K562 (cell line): Measurements from ENCODE around the gene ASCC1. TPM values are rescaled to one million over a fixed set of nuclear protein-coding genes. Genes with fewer than 3 reads are reported as not detected.

Experiments
- ATAC-seq: fragments of 200-7000 bp; cut with Tn5 transposase; 3 replicates; pipeline ENCODE4 v1.9.1; 2020; ENCODE audit warnings: moderate library complexity
- BruUV-seq: library from RNA; stranded (reverse); fragments of 400-500 nt; replicated peaks from 2 replicates; lab custom pipeline; 2021; lab: Mats Ljungman, UMichigan
- CTCF ChIA-PET: fragments of 300-600 bp; formaldehyde crosslinking; extraction: SDS; loops from one replicate; lab custom pipeline; 2021; ENCODE audit warnings: low intra/inter-chr PET ratio; lab: Yijun Ruan, JAX
- POLR2A ChIA-PET: fragments of 300-600, 350-650 bp; sonication (Branson Sonifier 250); formaldehyde crosslinking; extraction: SDS; loops from one replicate; lab custom pipeline; 2021; ENCODE audit warnings: antibody characterized with exemption, inconsistent platforms; lab: Yijun Ruan, JAX
- DNase-seq, 4 experiments: peaks; one replicate each; pipeline versions ENCODE4 v3.0.0 to v3.0.0-alpha.2; 2011 to 2018; ENCODE audit warnings: low spot score in 3 of 4, mixed read lengths in 3 of 4; ENCODE audit errors: extremely low read depth in 1 of 4
- FAIRE-seq: peaks from 2 replicates; lab custom pipeline; 2011; peaks lifted over from hg19 to GRCh38; lab: Jason Lieb, UNC
- H2AFZ ChIP-seq: 2 replicates; pipeline ENCODE4 v1.6.0; 2011; ENCODE audit warnings: low read depth, low read length, control low read depth, inconsistent platforms
- H3K27ac ChIP-seq: fragments of 200-600 bp; 3 replicates; pipeline ENCODE4 v1.8.0; 2011; ENCODE audit warnings: low read depth, mild to moderate bottlenecking, control low read depth, inconsistent platforms, low read length, moderate library complexity, mixed read lengths; ENCODE audit errors: extremely low read depth
- H3K27me3 ChIP-seq, 2 experiments: fragments of 300-600 bp in 1 of 2; 2 replicates in 1 of 2; 3 replicates in 1 of 2; pipeline versions ENCODE4 v1.6.0 to v1.8.0; 2011; ENCODE audit warnings: inconsistent platforms in 2 of 2, low read length in 2 of 2, mild to moderate bottlenecking in 1 of 2, mixed read lengths in 1 of 2, moderate library complexity in 1 of 2; ENCODE audit not compliant: control insufficient read depth in 2 of 2, insufficient read depth in 2 of 2
- H3K36me3 ChIP-seq: fragments of 300-600 bp; 3 replicates; pipeline ENCODE4 v1.8.0; 2011; ENCODE audit warnings: mild to moderate bottlenecking, low read length, inconsistent platforms; ENCODE audit not compliant: control insufficient read depth, insufficient read depth
- H3K4me1 ChIP-seq, 2 experiments: fragments of 200-600 bp in 1 of 2; replicated peaks in 1 of 2; 2 replicates in 1 of 2; 3 replicates in 1 of 2; pipeline versions ENCODE4 v1.5.1 to v1.8.0; 2011; ENCODE audit warnings: inconsistent platforms in 2 of 2, low read length in 2 of 2, mild to moderate bottlenecking in 1 of 2, mixed read lengths in 1 of 2, moderate library complexity in 1 of 2; ENCODE audit not compliant: control insufficient read depth in 2 of 2, insufficient read depth in 2 of 2
- H3K4me2 ChIP-seq: 2 replicates; pipeline ENCODE4 v1.6.1; 2011; ENCODE audit warnings: low read length, control low read depth, inconsistent platforms, mixed read lengths; ENCODE audit not compliant: insufficient read depth
- H3K4me3 ChIP-seq: fragments of 200-600 bp; sonication (generic), shearing (Covaris generic); 2 replicates; pipeline ENCODE4 v1.5.1; 2016; ENCODE audit warnings: control low read depth, inconsistent platforms
- H3K79me2 ChIP-seq: fragments of 200-600 bp; 3 replicates; pipeline ENCODE4 v1.8.0; 2011; ENCODE audit warnings: low read length, inconsistent platforms; ENCODE audit not compliant: control insufficient read depth, insufficient read depth
- H3K9ac ChIP-seq, 2 experiments: 2 replicates each; pipeline versions ENCODE4 v1.6.0 to v1.6.1; 2011; ENCODE audit warnings: low read depth in 2 of 2, low read length in 2 of 2, control low read depth in 1 of 2, inconsistent platforms in 1 of 2, mild to moderate bottlenecking in 1 of 2, mixed read lengths in 1 of 2; ENCODE audit not compliant: insufficient read depth in 1 of 2
- H3K9me1 ChIP-seq: one replicate; pipeline ENCODE4 v1.6.0; 2011; ENCODE audit warnings: inconsistent platforms, mild to moderate bottlenecking, low read length, moderate library complexity; ENCODE audit not compliant: control insufficient read depth, insufficient read depth
- H3K9me3 ChIP-seq: replicated peaks from 2 replicates; pipeline ENCODE4 v1.5.1; 2011; ENCODE audit warnings: low read depth, low read length, inconsistent platforms; ENCODE audit not compliant: control insufficient read depth, insufficient read depth
- H4K20me1 ChIP-seq: replicated peaks from 2 replicates; pipeline ENCODE4 v1.6.1; 2011; ENCODE audit warnings: low read length, inconsistent platforms, mixed read lengths; ENCODE audit not compliant: control insufficient read depth, insufficient read depth
- BRD9 ChIP-seq: fragments of 450-650 bp; IDR thresholded peaks from 2 replicates; pipeline ENCODE4 v1.6.1; 2018; ENCODE audit warnings: low read depth; ENCODE audit not compliant: partially characterized antibody
- RBM25 ChIP-seq: fragments of 200-400 bp; formaldehyde crosslinking; IDR thresholded peaks from 2 replicates; pipeline ENCODE4 v1.6.1; 2018; ENCODE audit warnings: low read length, low read depth, moderate library complexity; ENCODE audit not compliant: severe bottlenecking
- RBM39 ChIP-seq: fragments of 200-400 bp; formaldehyde crosslinking; optimal IDR thresholded peaks from 2 replicates; pipeline ENCODE3; 2018; ENCODE audit warnings: low read depth, low read length
- ZNF121 ChIP-seq: sonication (generic); formaldehyde crosslinking; conservative IDR thresholded peaks from 2 replicates; pipeline ENCODE4 v1.8.0; 2022; ENCODE audit warnings: missing genetic modification reagents
- WGBS: fragments of 100-300 bp; shearing (Covaris generic); methylation state at CpG from one replicate; pipeline ENCODE4 v1.1.6; 2016; ENCODE audit warnings: low coverage, mixed read lengths; ENCODE audit not compliant: insufficient coverage; ENCODE audit errors: missing lambda C conversion rate; 5-methylcytosine and 5-hydroxymethylcytosine counted together
- in situ Hi-C: fragments of 300-500 bp; cut with MboI; formaldehyde crosslinking; loops from 4 replicates; pipeline ENCODE4 v1.15.0; 2018; ENCODE audit warnings: inconsistent platforms, mixed read lengths
- intact Hi-C: fragments of 100-400 bp; cut with micrococcal nuclease; formaldehyde crosslinking; loops from 2 replicates; pipeline ENCODE4 v1.14.2; 2022
- polyA plus RNA-seq, 8 experiments: library from polyadenylated mRNA; depleted of rRNA in 4 of 8; stranded (reverse) in 5 of 8; unstranded in 3 of 8; fragments of >200 nt; fragmentation: Nextera tagmentation in 2 of 8; fragmentation: Illumina TruSeq in 1 of 8; extraction: Ambion mirVana in 2 of 8; extraction: Trizol in 1 of 8; gene quantifications; 2 replicates each; pipeline versions ENCODE4 v1.2.1 to v1.2.3, GENCODE V29; 2011 to 2014; ENCODE audit warnings: inconsistent platforms in 1 of 8, missing spikeins in 1 of 8
- total RNA-seq, 7 experiments: library from RNA; depleted of rRNA in 6 of 7; stranded (reverse); fragments of >200 nt in 6 of 7; fragmentation: Illumina TruSeq in 2 of 7; extraction: Trizol in 2 of 7; gene quantifications; 2 replicates each; pipeline versions ENCODE4 v1.2.1 to v1.2.3, GENCODE V29; 2011 to 2021; ENCODE audit warnings: low replicate concordance in 1 of 7
- TF ChIP-seq, protein P1 (sequence below), 2 experiments: fragments of 150-350 bp in 1 of 2; IDR thresholded peaks; 2 replicates each; pipeline ENCODE4 v1.6.1; 2012 to 2016; ENCODE audit warnings: low read depth in 2 of 2, low read length in 2 of 2, mild to moderate bottlenecking in 1 of 2, moderate library complexity in 1 of 2
- TF ChIP-seq, protein P2 (sequence below), 3 experiments: fragments of 200-800 bp in 1 of 3; sonication (Bioruptor generic) in 1 of 3; sonication (generic) in 1 of 3; formaldehyde crosslinking in 1 of 3; IDR thresholded peaks; 2 replicates each; pipeline versions ENCODE4 v1.6.1 to v1.8.0; 2016 to 2022; ENCODE audit warnings: mild to moderate bottlenecking in 2 of 3, missing compliant biosample characterization in 2 of 3, missing genetic modification characterization in 2 of 3, missing genetic modification reagents in 1 of 3
- TF ChIP-seq, protein P3 (sequence below): fragments of 250-450 bp; sonication (Bioruptor Pico); IDR thresholded peaks from 2 replicates; pipeline ENCODE4 v1.4.0; 2020; ENCODE audit warnings: mild to moderate bottlenecking, moderate library complexity
- TF ChIP-seq, protein P4 (sequence below): fragments of 250-450 bp; sonication (Bioruptor Pico); IDR thresholded peaks from 2 replicates; pipeline ENCODE4 v1.5.0; 2021; ENCODE audit warnings: mild to moderate bottlenecking, borderline replicate concordance

Gene ASCC1
- total and polyA plus RNA-seq, 9 of the 15 experiments (the other 6 are each of a cell fraction or from before 2014, with no cell fraction given): 31.7 to 73.3 (median 52.8) TPM

DNA sequence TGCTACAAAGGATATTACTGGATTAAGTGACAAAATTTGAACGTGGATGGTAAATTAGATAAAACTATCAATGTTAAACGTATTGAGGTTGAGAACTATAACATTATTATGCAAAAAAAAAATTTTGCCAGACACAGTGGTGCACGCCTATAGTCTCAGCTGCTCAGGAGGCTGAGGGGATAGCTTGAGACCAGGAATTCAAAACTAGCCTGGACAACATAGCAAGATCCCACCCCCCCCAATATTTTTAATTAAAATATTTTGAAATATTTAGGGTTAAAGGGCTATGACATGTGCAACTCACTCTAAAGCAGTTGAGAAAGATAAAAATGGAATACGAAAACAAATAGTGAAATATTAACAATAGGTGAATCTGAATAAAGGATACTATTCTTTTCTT, 45.3 kb downstream of the ASCC1 start:
- Histone ChIP-seq H3K36me3 (0 out of 3 replicates have a peak, but pooled peaks cover 3% of the 10 kb centered on the region), H3K4me2 (no peak overlapping the region), H3K79me2 (no peaks in the 10 kb centered on the region), H3K4me3 (no peak overlapping the region), H2AFZ (no peak overlapping the region), H3K4me1 (peaks cover 0 to 10% of the 10 kb centered on the region in 2 experiments; a peak in 2 of 5 replicates), H3K9me3 (no peaks in the 10 kb centered on the region), H3K9ac (no peak overlapping the region), H4K20me1 (no peaks in the 10 kb centered on the region), H3K27ac (no peak overlapping the region), H3K9me1 (peaks cover 3% of the 10 kb centered on the region), H3K27me3 (no peaks in the 10 kb centered on the region)
- no peak for DNase-seq
- no peak for FAIRE-seq
- WGBS: 72% methylated on average over 4 of the region's 4 CpGs
- CTCF ChIA-PET: no interaction called here
- no TSS peak for BruUV-seq
- in situ Hi-C loops: no loop called here
- ATAC-seq: no peak
- intact Hi-C loops: no loop called here
- POLR2A ChIA-PET: interaction anchor here (0.8 kb wide), 1 partner anchor 103 kb away, joined by 3 read pairs; the partner anchor contains the start of gene DDIT4
- TF ChIP-seq ZNF121: peak; percentile 82
- no peak for TF ChIP-seq RBM39
- TF ChIP-seq BRD9: peak; percentile 7
- TF ChIP-seq, protein P1, sequence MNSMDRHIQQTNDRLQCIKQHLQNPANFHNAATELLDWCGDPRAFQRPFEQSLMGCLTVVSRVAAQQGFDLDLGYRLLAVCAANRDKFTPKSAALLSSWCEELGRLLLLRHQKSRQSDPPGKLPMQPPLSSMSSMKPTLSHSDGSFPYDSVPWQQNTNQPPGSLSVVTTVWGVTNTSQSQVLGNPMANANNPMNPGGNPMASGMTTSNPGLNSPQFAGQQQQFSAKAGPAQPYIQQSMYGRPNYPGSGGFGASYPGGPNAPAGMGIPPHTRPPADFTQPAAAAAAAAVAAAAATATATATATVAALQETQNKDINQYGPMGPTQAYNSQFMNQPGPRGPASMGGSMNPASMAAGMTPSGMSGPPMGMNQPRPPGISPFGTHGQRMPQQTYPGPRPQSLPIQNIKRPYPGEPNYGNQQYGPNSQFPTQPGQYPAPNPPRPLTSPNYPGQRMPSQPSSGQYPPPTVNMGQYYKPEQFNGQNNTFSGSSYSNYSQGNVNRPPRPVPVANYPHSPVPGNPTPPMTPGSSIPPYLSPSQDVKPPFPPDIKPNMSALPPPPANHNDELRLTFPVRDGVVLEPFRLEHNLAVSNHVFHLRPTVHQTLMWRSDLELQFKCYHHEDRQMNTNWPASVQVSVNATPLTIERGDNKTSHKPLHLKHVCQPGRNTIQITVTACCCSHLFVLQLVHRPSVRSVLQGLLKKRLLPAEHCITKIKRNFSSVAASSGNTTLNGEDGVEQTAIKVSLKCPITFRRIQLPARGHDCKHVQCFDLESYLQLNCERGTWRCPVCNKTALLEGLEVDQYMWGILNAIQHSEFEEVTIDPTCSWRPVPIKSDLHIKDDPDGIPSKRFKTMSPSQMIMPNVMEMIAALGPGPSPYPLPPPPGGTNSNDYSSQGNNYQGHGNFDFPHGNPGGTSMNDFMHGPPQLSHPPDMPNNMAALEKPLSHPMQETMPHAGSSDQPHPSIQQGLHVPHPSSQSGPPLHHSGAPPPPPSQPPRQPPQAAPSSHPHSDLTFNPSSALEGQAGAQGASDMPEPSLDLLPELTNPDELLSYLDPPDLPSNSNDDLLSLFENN (IDR thresholded peaks at IDR 0.05; ENCODE audit: low read depth in 2 of 2, low read length in 2 of 2): no peak
- TF ChIP-seq, protein P2, sequence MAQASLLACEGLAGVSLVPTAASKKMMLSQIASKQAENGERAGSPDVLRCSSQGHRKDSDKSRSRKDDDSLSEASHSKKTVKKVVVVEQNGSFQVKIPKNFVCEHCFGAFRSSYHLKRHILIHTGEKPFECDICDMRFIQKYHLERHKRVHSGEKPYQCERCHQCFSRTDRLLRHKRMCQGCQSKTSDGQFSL (CRISPR knock-in tag; IDR thresholded peaks at IDR 0.05): 0 out of 2 replicates have a peak, but pooled peaks have one; percentile 13
- TF ChIP-seq, protein P2 (tag; IDR thresholded peaks at IDR 0.05): no peak
- peak; percentile 73 for TF ChIP-seq RBM25
- TF ChIP-seq, protein P3, sequence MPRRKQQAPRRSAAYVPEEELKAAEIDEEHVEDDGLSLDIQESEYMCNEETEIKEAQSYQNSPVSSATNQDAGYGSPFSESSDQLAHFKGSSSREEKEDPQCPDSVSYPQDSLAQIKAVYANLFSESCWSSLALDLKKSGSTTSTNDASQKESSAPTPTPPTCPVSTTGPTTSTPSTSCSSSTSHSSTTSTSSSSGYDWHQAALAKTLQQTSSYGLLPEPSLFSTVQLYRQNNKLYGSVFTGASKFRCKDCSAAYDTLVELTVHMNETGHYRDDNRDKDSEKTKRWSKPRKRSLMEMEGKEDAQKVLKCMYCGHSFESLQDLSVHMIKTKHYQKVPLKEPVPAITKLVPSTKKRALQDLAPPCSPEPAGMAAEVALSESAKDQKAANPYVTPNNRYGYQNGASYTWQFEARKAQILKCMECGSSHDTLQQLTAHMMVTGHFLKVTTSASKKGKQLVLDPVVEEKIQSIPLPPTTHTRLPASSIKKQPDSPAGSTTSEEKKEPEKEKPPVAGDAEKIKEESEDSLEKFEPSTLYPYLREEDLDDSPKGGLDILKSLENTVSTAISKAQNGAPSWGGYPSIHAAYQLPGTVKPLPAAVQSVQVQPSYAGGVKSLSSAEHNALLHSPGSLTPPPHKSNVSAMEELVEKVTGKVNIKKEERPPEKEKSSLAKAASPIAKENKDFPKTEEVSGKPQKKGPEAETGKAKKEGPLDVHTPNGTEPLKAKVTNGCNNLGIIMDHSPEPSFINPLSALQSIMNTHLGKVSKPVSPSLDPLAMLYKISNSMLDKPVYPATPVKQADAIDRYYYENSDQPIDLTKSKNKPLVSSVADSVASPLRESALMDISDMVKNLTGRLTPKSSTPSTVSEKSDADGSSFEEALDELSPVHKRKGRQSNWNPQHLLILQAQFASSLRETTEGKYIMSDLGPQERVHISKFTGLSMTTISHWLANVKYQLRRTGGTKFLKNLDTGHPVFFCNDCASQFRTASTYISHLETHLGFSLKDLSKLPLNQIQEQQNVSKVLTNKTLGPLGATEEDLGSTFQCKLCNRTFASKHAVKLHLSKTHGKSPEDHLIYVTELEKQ (CRISPR knock-in tag): no peak
- TF ChIP-seq, protein P4, sequence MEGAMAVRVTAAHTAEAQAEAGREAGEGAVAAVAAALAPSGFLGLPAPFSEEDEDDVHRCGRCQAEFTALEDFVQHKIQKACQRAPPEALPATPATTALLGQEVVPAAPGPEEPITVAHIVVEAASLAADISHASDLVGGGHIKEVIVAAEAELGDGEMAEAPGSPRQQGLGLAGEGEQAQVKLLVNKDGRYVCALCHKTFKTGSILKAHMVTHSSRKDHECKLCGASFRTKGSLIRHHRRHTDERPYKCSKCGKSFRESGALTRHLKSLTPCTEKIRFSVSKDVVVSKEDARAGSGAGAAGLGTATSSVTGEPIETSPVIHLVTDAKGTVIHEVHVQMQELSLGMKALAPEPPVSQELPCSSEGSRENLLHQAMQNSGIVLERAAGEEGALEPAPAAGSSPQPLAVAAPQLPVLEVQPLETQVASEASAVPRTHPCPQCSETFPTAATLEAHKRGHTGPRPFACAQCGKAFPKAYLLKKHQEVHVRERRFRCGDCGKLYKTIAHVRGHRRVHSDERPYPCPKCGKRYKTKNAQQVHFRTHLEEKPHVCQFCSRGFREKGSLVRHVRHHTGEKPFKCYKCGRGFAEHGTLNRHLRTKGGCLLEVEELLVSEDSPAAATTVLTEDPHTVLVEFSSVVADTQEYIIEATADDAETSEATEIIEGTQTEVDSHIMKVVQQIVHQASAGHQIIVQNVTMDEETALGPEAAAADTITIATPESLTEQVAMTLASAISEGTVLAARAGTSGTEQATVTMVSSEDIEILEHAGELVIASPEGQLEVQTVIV (CRISPR knock-in tag): no peak
